Measurements from ENCODE around the gene CDH13. TPM values are rescaled to one million over a fixed set of nuclear protein-coding genes. Genes with fewer than 3 reads are reported as not detected.

CDH13 gene
- total RNA-seq, 4 donors from 2014 or later, result 12.5 to 35.9 (median 22.1) TPM

DNA sequence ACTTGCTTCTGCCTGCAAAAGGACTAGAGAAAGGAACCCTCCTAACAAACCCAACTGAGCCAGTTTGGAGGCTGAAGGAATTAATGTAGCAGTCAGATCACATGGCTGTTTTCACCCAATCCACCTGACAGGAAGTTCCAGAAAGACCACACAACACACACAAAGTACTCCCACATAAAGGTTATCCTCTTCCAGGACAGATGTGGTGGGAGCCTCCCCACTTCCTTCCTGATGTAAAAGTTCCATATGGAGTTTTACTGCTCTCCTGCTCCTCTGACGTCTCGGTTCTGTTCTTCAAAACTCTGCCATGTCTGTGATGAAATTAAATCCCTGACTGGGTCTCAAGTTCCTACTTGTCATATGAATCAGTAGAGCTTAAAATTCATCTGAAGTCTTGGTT, 684.0 kb downstream of the CDH13 start:
- DNase-seq (ENCODE audit: low spot score) (no peak), ATAC-seq (ENCODE audit: low FRiP score) (no peak)
- TF ChIP-seq, protein P1, sequence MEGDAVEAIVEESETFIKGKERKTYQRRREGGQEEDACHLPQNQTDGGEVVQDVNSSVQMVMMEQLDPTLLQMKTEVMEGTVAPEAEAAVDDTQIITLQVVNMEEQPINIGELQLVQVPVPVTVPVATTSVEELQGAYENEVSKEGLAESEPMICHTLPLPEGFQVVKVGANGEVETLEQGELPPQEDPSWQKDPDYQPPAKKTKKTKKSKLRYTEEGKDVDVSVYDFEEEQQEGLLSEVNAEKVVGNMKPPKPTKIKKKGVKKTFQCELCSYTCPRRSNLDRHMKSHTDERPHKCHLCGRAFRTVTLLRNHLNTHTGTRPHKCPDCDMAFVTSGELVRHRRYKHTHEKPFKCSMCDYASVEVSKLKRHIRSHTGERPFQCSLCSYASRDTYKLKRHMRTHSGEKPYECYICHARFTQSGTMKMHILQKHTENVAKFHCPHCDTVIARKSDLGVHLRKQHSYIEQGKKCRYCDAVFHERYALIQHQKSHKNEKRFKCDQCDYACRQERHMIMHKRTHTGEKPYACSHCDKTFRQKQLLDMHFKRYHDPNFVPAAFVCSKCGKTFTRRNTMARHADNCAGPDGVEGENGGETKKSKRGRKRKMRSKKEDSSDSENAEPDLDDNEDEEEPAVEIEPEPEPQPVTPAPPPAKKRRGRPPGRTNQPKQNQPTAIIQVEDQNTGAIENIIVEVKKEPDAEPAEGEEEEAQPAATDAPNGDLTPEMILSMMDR (IDR thresholded peaks at IDR 0.05), result no peak

DNA sequence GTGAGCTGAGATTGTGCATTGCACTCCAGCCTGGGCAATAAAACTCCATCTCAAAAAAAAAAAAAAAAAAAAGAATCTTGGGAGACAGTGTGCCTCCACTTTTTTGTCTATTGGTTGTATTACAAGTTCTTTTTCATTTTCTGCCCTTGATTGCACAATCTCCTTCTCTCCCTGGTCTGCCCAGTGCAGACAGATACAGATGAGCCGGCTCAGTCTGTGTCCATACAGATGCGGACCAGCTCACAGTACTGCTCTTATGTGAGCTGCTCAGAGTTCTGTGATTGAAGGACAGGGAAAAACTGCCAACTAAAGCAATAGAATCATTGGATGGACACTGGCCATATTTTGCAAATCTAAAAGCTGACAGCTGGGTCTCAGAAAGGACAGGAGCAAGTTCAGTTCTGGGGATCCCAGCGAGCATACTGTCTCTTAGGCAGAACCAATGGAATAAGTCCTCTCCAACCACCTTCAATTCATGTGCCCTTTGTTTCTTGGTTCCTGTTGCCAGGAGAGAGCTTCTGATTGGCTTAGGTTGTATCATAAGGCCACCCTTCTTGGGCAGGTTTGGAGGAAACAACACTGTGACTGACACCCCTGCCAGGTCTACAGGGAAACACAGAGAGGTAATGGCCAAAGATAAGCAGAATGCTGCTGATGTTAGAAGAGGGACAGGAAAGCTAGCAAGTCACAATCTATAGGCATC, 685.4 kb downstream of the CDH13 start:
- ATAC-seq (ENCODE audit: low FRiP score) (no peak), DNase-seq (ENCODE audit: low spot score) (no peak)
- TF ChIP-seq, protein P1 (IDR thresholded peaks at IDR 0.05), result no peak

DNA sequence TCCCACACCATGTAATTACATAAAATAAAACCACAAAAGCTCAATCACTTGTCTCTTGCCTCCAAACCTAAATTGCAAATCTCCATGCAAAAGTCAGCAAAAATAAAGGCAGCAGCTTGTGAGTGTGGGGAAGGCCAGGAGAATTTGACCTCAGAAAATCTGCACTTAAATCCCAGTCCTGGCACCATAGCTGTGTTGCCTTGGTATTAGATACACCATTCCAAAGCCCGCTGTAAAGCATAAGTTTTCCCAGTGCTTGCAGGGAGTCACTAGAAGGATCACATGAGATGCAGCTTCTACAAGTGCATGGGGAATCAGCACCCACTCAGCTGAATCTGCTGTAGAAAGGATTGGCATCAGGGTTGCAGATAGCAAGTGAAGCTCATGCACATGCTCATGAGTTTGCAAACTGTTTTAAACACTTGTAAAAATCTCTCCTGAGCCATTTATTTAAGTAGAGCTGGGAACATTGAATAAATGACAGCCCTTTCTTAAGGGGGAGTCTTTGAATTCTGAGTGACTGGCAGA, 686.0 kb downstream of the CDH13 start:
- no peak for DNase-seq (ENCODE audit: low spot score)
- TF ChIP-seq, protein P1 (IDR thresholded peaks at IDR 0.05), result no peak
- ATAC-seq (ENCODE audit: low FRiP score), result no peak

DNA sequence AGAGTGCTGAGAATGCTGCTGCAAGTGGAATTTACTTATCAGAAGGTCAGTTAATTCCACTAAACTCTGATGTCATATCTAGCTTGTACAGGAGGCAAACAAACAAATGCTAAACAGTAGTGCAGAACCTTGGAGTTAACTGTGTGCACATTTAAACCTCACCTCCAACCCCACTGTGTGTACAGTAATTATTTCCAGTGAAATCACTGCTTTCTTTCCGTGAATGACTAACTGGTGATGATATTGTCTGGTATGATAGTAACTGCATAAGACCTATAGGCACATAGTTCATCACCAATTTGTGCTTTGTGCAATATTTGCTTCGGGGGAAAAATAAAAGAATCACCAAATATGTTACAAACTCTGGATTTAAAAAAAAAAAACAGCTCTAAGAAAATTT, 688.5 kb downstream of the CDH13 start:
- DNase-seq (ENCODE audit: low spot score) (no peak), ATAC-seq (ENCODE audit: low FRiP score) (no peak)
- TF ChIP-seq, protein P1 (IDR thresholded peaks at IDR 0.05), result no peak

DNA sequence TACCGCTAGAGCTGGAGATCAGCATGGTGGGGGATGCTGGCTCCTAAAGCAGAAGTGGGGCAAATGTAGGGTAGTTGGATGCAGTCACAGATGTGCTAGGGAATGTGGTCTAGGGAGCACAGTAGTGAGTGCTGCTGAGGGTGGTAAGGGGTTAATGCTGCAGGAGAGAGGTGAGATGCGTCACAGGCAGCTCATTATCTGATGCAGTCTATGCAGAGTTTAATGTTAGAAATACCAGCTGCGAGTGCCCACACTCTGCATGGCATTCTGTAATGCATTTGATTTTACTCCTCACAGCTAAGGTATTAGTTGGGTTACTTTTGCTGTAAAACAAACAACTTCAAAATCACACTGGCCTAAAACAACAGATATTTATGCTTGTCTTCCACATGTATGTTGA, 689.7 kb downstream of the CDH13 start:
- TF ChIP-seq, protein P1 (IDR thresholded peaks at IDR 0.05), result no peak
- DNase-seq (ENCODE audit: low spot score) (no peak), ATAC-seq (ENCODE audit: low FRiP score) (no peak)

DNA sequence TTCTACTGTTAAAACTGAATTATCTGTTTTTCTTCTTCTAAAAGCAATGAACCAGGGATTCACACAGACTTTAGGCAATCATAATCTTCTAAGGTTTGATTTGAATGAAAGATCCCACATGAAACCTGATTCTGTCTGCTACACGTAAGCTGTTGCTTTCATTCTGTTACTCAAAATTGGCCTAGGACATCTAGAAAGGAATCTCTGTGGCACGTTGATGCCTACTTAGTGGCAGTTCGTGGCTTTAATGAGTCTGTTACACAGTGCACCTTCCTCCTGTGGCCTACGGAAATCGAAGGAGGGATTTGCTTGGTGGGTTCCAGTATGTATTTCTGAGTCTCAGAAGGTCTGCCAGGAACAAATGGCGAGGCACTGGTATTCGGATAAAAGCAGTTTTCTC, 691.6 kb downstream of the CDH13 start:
- DNase-seq (ENCODE audit: low spot score) (no peak), ATAC-seq (ENCODE audit: low FRiP score) (no peak)
- TF ChIP-seq, protein P1 (IDR thresholded peaks at IDR 0.05), result no peak

DNA sequence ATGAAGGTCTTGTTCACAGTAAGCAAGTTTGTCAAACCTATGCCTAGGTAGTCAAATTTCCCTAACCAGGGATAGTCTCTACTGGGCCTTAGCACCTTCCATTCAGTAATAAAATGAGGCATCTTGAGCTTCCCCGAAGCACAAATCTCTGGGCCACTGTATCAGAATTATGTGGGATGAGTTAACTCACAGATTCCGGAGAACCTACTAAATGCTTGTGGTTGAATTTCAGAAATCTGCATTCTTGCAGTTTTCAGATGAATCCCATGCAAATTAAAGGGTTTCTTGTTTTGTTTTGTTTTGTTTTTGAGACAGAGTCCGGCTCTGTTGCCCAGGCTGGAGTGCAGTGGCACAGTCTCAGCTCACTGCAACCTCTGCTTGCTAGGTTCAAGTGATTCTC, 702.2 kb downstream of the CDH13 start:
- TF ChIP-seq, protein P1 (IDR thresholded peaks at IDR 0.05), result no peak
- ATAC-seq (ENCODE audit: low FRiP score) (no peak), DNase-seq (ENCODE audit: low spot score) (no peak)
